IPS-11a (cell line): ENCODE measurements around the gene F7.
"Not testable (repeated sequence)": the region's sequence is repeated elsewhere in the genome, so short reads cannot be mapped to it uniquely, and the experiment has no call there.

ENCODE experiments used
- H3K4me3 ChIP-seq: one replicate; pipeline ENCODE4 v1.5.1; 2013; ENCODE audit warnings: low read depth, low read length, control low read depth

F7 gene

GRCh38 chr13:113105032-113105920 is at the start of gene F7:
TSS of gene F7 (plus strand) at chr13:113105791. CDS start at chr13:113105842, 51 bp downstream.
- H3K4me3 ChIP-seq: no peak within 1 kb of the TSS

DNA sequence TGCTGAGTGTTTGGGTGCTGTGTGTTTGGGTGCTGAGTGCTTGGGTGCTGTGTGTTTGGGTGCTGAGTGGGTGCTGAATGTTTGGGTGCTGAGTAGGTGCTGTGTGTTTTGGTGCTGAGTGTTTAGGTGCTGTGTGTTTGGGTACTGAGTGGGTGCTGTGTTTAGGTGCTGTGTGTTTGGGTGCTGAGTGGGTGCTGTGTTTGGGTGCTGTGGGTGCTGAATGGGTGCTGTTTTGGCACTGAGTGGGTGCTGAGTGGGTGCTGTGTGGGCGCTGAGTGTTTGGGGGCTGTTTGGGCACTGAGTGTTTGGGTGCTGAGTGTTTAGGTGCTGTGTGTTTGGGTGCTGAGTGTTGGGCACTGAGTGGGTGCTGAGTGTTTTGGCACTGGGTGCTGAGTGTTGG is 48.5 kb upstream of the F7 start:
- H3K4me3 ChIP-seq: no peak overlapping the region

GRCh38 chr13:113057559-113057958 is 48.0 kb upstream of the F7 start:
- not testable (repeated sequence) for H3K4me3 ChIP-seq

DNA sequence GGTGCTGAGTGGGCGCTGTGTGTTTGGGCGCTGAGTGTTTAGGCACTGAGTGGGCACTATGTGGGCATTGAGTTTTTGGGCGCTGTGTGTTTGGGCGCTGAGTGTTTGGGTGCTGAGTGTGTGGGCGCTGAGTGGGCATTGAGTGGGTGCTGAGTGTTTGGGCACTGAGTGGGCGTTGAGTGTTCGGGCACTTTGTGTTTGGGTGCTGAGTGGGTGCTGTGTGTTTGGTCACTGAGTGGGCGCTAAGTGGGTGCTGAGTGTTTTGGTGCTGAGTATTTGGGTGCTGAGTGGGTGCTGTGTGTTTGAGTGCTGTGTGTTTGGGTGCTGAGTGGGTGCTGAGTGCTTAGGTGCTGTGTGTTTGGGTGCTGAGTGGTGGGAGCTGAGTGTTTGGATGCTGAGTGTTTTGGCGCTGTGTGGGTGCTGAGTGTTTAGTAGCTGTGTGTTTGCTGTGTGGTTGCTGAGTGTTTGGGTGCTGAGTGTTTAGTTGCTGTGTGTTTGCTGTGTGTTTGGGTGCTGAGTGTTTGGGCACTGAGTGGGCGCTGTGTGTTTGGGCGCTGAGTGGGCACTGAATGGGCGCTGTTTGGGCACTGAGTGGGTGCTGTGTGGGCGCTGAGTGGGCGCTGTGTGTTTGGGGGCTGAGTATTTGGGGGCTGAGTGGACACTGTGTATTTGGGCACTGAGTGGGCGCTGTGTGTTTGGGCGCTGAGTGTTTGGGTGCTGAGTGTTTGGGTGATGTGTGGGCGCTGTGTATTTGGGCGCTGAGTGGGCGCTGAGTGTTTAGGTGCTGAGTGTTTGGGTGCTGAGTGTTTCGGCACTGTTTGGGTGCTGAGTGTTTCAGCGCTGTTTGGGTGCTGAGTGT is 47.2 kb upstream of the F7 start:
- no peak overlapping the region for H3K4me3 ChIP-seq

DNA sequence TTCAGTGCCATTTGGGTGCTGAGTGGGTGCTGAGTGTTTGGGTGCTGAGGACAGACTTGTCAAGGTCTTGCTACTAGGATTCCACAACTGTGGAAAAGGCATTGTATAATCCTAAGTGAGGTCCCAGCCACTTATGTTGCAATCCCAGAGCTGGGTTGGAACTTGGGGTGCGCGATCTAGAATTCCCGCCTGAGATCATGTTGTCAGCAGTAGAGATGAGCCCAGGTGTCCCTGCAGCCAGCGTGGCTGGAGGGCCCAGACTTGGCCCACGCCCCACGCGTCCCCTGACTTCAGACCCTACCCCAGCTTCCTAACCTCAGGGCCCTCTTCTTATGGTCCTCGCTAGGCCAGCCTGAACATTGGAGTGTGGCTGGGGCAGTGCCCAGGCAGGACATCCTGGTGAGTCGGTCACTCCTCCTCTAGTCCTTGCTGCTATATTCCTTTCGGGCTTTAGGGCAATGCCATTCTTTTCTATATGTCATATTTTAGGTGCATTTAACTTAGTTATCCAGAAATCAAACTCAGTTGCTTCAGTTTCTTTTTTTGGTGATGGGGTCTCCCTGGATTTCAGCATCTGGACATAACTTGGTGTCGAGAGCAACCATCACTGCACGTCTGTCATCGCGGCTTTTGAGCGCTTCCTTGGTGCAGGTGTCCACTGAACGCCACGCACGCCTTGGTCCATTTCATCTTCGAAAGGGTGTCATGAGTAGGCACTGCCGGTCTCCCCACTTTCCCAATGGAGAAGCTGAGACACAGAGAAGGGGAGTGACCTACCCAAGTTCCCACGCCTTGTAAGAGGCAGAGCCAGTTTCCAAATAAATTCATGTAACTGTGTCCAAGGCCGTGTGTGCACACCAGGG is 46.4 kb upstream of the F7 start:
- H3K4me3 ChIP-seq: no peak overlapping the region

GRCh38 chr13:113059891-113060290 is 45.7 kb upstream of the F7 start:
- H3K4me3 ChIP-seq: no peak overlapping the region

DNA sequence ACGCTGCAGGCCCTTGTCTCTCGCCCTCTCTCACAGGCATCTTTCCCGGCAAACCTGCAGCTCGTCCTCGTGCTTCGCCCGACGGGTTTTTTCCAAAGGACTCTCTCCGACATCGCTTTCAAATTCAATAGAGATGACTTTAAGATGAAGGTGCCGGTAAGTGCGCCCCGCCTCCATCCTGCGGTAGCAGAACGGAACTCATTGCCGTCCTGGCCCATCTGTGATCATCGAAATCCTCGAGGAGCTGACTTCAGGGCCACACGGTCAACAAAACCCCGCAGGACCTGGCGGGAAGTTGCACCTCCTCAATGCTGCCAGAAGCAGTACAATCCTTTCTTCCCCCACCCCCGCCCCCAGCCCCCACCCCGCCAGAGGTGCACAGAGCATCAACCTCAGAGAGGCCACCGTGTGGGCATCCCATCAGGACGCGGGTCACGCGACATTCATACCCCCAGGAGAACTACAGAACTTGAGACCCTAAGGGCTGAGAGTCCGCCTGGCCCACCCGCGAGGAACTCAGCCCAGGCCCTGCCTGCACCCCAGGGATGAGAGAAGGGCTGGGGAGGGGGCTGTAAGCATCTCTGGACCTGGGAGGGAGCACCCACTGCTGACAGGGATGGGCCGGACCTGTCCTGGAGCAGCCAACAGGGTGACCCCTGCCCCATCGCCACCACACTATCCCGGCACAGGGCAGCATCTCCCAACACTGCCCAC is 44.9 kb upstream of the F7 start:
- no peak overlapping the region for H3K4me3 ChIP-seq

DNA sequence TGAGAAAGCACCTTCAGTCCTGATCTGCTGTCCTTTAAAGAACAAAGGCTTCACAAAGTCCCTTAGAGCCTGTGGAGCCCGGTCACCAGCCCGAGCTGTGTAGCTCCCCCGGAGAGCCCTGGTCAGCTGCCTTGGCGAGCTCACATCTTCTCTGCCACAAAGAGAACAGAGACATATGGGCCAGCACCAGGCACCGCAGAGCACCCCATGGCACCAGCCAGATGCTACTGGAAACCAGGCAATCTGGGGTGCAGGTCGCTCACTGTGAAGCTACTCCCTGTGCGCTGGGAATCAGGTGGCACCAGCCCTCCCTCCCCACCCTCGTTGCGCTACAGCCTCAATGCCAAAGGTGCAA is 44.3 kb upstream of the F7 start:
- no peak overlapping the region for H3K4me3 ChIP-seq

DNA sequence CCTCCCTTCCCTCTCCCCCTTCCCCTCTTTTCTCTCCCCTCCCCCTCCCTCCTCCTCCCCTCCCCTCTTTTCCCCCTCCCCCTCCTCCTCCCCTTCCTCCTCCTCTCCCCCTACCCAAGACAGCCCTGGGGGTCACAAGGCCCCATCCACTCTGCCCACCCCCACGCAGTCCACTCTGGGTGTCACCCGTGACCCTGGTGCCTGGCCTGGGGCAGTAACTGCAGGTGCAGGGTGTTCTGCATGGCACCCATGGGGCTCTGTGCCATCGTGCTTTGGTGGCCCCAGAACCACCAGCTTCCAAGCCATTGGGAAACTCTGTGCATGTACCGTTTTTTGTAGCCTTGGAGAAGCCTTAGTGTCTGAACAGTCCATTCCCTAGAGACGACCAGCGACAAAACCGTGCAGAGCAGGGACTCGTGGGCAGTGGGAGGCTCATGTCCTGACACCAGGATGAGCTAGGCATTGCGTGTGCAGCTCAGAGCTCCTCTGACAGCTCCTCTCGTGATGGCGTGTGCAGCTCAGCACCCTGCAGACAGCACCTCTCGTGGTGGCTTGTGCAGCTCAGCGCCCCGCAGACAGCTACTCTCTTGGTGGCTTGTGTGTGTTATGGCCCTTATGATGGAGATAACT is 43.7 kb upstream of the F7 start:
- no peak overlapping the region for H3K4me3 ChIP-seq

DNA sequence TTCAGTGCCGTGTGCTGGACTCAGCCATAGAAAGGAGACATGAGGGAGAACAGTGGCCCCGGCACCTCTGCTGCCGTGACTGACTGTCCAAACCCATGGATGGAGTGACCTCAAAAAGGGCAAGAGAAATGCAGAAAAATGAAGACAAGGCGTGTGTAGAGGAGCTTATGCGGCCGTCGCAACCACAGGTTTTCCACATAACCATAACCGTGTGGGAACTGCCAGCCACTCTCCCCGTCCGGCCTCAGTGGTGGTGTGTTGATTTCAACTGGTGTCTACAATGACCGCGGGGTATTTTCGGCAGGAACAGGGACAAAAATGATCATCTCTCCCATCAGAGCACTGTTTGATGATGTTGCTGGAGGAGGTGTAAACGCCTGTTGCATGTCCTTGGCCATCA is 42.9 kb upstream of the F7 start:
- no peak overlapping the region for H3K4me3 ChIP-seq

GRCh38 chr13:113063091-113063491 is 42.5 kb upstream of the F7 start:
- H3K4me3 ChIP-seq: no peak overlapping the region

DNA sequence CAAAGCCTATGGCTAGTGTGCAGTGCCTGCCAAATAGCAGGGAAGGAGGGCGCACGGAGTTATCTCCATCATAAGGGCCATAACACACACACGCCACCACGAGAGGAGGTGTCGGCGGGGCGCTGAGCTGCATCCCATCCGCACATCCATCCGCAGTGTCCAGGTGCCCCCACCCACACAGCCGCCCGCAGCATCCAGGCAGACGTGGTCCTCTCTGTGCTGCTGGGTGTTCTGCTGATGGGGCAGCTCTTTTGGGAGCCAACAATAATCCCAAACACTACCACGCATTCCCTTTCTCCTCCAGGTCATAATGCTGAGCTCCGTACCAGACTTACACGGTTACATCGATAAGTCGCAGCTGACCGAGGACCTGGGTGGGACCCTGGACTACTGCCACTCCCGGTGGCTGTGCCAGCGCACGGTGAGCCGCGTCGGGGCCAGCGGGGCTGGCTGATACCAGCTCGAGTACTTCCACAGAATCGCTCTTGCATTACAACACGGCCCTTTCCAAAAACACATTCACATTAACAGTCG is 41.5 kb upstream of the F7 start:
- no peak overlapping the region for H3K4me3 ChIP-seq

DNA sequence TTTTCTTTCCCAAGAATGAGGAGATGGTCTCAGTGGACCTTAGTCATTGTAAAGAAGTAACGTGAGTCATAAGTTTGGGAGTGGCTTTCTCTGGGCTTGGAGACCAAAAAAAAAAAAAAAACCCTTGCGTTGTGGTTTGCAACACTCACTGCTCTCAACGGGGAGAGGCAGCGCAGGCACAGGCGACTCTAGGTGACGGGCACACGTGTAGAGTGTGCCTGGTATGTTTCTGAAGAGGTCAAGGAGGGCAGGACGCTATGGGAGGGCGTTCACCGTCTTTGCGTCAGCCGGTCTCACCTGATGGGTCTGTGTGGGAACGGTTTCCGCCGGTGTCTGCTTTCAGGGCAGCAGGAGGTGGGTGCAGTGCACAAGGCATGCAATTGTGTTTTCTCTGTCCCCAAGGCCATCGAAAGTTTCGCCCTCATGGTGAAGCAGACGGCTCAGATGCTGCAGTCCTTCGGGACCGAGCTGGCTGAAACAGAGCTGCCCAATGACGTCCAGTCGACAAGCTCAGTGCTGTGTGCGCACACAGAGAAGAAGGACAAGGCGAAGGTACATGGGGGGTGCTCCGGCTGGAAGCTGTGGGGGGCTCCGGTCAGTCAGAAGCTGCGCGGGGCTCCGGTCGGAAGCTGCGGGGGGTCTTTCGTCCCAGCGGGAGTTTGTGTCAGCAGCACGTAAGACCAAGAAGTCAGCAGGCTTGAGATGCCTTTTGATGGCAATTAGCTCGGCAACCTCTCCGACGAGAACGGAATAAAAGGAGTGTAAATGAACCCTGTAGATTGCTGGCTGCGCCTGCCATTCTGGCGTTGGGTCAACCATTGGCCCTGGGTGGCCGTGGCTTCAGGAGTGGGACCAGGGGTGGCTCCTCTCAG is 40.8 kb upstream of the F7 start:
- no peak overlapping the region for H3K4me3 ChIP-seq

- no peak overlapping the region for H3K4me3 ChIP-seq
Observed at GRCh38 chr13:113065406-113066141, 40.0 kb upstream of the F7 start.

GRCh38 chr13:113066142-113066455 is 39.5 kb upstream of the F7 start:
- H3K4me3 ChIP-seq: no peak overlapping the region

GRCh38 chr13:113066746-113067145 is 38.8 kb upstream of the F7 start:
- no peak overlapping the region for H3K4me3 ChIP-seq

GRCh38 chr13:113069861-113070805 is 35.5 kb upstream of the F7 start:
- H3K4me3 ChIP-seq: no peak overlapping the region
